Measurements from ENCODE around the gene MCIDAS.

Gene MCIDAS

GRCh38 chr5:55222092-55222984, 4.8 kb downstream of the MCIDAS start:
- no peak for DNase-seq (ENCODE audit: low read depth, low spot score)

- no peak for DNase-seq (ENCODE audit: low read depth, low spot score)
These were observed 6.5 kb downstream of the MCIDAS start for GRCh38 chr5:55220433-55221185.

GRCh38 chr5:55219770-55220169, 7.3 kb downstream of the MCIDAS start:
- no peak for DNase-seq (ENCODE audit: low read depth, low spot score)

GRCh38 chr5:55218967-55219366, 8.1 kb downstream of the MCIDAS start:
- no peak for DNase-seq (ENCODE audit: low read depth, low spot score)

GRCh38 chr5:55211184-55211874, 15.8 kb downstream of the MCIDAS start:
- DNase-seq (ENCODE audit: low read depth, low spot score): no peak

- no peak for DNase-seq (ENCODE audit: low read depth, low spot score)
These were observed 22.1 kb downstream of the MCIDAS start for GRCh38 chr5:55205001-55205400.

GRCh38 chr5:55191165-55191564, 36.0 kb downstream of the MCIDAS start:
- DNase-seq (ENCODE audit: low read depth, low spot score): no peak

- DNase-seq (ENCODE audit: low read depth, low spot score): no peak
These were observed 38.2 kb downstream of the MCIDAS start for GRCh38 chr5:55188656-55189540.

GRCh38 chr5:55187370-55187769, 39.7 kb downstream of the MCIDAS start:
- DNase-seq (ENCODE audit: low read depth, low spot score): no peak

- no peak for DNase-seq (ENCODE audit: low read depth, low spot score)
These were observed 47.1 kb downstream of the MCIDAS start for GRCh38 chr5:55180016-55180415.

- no peak for DNase-seq (ENCODE audit: low read depth, low spot score)
These were observed 50.0 kb downstream of the MCIDAS start for GRCh38 chr5:55177078-55177477.

- no peak for DNase-seq (ENCODE audit: low read depth, low spot score)
These were observed 50.8 kb downstream of the MCIDAS start for GRCh38 chr5:55176176-55176818.

GRCh38 chr5:55175781-55176175, 51.3 kb downstream of the MCIDAS start:
- DNase-seq (ENCODE audit: low read depth, low spot score): no peak

GRCh38 chr5:55173687-55174230, 53.4 kb downstream of the MCIDAS start:
- no peak for DNase-seq (ENCODE audit: low read depth, low spot score)

GRCh38 chr5:55172937-55173686, 54.0 kb downstream of the MCIDAS start, which contains the start of gene CDC20B:
TSS of gene CDC20B (minus strand) at chr5:55173177. CDS start at chr5:55173000, 177 bp downstream.
- peak; percentile 36 for DNase-seq (ENCODE audit: low read depth, low spot score)

GRCh38 chr5:55172051-55172899, 54.8 kb downstream of the MCIDAS start:
- DNase-seq (ENCODE audit: low read depth, low spot score): peak; percentile 65

- DNase-seq (ENCODE audit: low read depth, low spot score): no peak
These were observed 55.6 kb downstream of the MCIDAS start for GRCh38 chr5:55171471-55171870.
